Trophoblast cell (in vitro differentiated cells and primary cell): Measurements from ENCODE around the gene ERBB2.

Experiments
- DNase-seq, 2 donors: peaks; one replicate each; pipeline ENCODE4 v3.0.0-alpha.2; 2016
- H2AFZ ChIP-seq: 2 replicates; pipeline ENCODE4 v1.6.1; 2013; ENCODE audit warnings: low read length, moderate library complexity, mild to moderate bottlenecking; ENCODE audit not compliant: insufficient read depth, poor library complexity
- H2AK5ac ChIP-seq: 2 replicates; pipeline ENCODE4 v1.6.1; 2013; ENCODE audit warnings: mild to moderate bottlenecking, low read length
- H2BK120ac ChIP-seq: 2 replicates; pipeline ENCODE4 v1.6.1; 2013; ENCODE audit warnings: low read length, mild to moderate bottlenecking, moderate library complexity; ENCODE audit not compliant: insufficient read depth, poor library complexity
- H2BK12ac ChIP-seq: 2 replicates; pipeline ENCODE4 v1.6.1; 2013; ENCODE audit warnings: mild to moderate bottlenecking, low read length, moderate library complexity
- H2BK5ac ChIP-seq: 2 replicates; pipeline ENCODE4 v1.6.1; 2013; ENCODE audit warnings: low read length, low read depth, moderate library complexity, mild to moderate bottlenecking; ENCODE audit not compliant: poor library complexity
- H3K14ac ChIP-seq: 2 replicates; pipeline ENCODE4 v1.6.1; 2013; ENCODE audit warnings: mild to moderate bottlenecking, low read length
- H3K18ac ChIP-seq: 2 replicates; pipeline ENCODE4 v1.6.1; 2013; ENCODE audit warnings: mild to moderate bottlenecking, low read length
- H3K23ac ChIP-seq: 2 replicates; pipeline ENCODE4 v1.6.1; 2013; ENCODE audit warnings: low read length
- H3K27ac ChIP-seq: 2 replicates; pipeline ENCODE4 v1.5.1; 2013; ENCODE audit warnings: low read depth, mild to moderate bottlenecking, inconsistent platforms, low read length, moderate library complexity
- H3K27me3 ChIP-seq: 2 replicates; pipeline ENCODE4 v1.6.1; 2013; ENCODE audit warnings: inconsistent platforms, mild to moderate bottlenecking, low read length, moderate library complexity; ENCODE audit not compliant: insufficient read depth
- H3K36me3 ChIP-seq, 2 experiments: 1 replicate in 1 of 2; 2 replicates in 1 of 2; pipeline ENCODE4 v1.6.1; 2013; ENCODE audit warnings: low read length in 2 of 2, mild to moderate bottlenecking in 2 of 2, moderate library complexity in 1 of 2; ENCODE audit not compliant: insufficient read depth in 2 of 2, control insufficient read depth in 1 of 2
- H3K4ac ChIP-seq: 2 replicates; pipeline ENCODE4 v1.6.1; 2013; ENCODE audit warnings: low read depth, mild to moderate bottlenecking, low read length, moderate library complexity
- H3K4me1 ChIP-seq, 2 experiments: 1 replicate in 1 of 2; 2 replicates in 1 of 2; pipeline ENCODE4 v1.6.1; 2013; ENCODE audit warnings: low read length in 2 of 2, mild to moderate bottlenecking in 2 of 2, moderate library complexity in 1 of 2; ENCODE audit not compliant: insufficient read depth in 2 of 2, control insufficient read depth in 1 of 2
- H3K4me2 ChIP-seq: 2 replicates; pipeline ENCODE4 v1.6.1; 2013; ENCODE audit warnings: inconsistent platforms, mild to moderate bottlenecking, low read length, moderate library complexity
- H3K4me3 ChIP-seq: 2 replicates; pipeline ENCODE4 v1.5.1; 2013; ENCODE audit warnings: mild to moderate bottlenecking, low read depth, low read length, inconsistent platforms
- H3K79me1 ChIP-seq: one replicate; pipeline ENCODE4 v1.6.1; 2013; ENCODE audit warnings: low read length
- H3K79me2 ChIP-seq: 2 replicates; pipeline ENCODE4 v1.6.1; 2013; ENCODE audit warnings: low read length, mild to moderate bottlenecking; ENCODE audit not compliant: control insufficient read depth, insufficient read depth, poor library complexity
- H3K9ac ChIP-seq: 2 replicates; pipeline ENCODE4 v1.6.1; 2013; ENCODE audit warnings: mild to moderate bottlenecking, low read length
- H3K9me3 ChIP-seq: 2 replicates; pipeline ENCODE4 v1.6.1; 2013; ENCODE audit warnings: low read depth, mild to moderate bottlenecking, control low read depth, inconsistent platforms, low read length; ENCODE audit not compliant: insufficient read depth
- H4K12ac ChIP-seq: 2 replicates; pipeline ENCODE4 v1.6.1; 2013; ENCODE audit warnings: low read depth, mild to moderate bottlenecking, low read length, moderate library complexity
- H4K8ac ChIP-seq: 2 replicates; pipeline ENCODE4 v1.6.1; 2013; ENCODE audit warnings: low read depth, mild to moderate bottlenecking, low read length, moderate library complexity
- H4K91ac ChIP-seq: one replicate; pipeline ENCODE4 v1.6.1; 2013; ENCODE audit warnings: low read depth, mild to moderate bottlenecking, low read length, moderate library complexity
- WGBS: extraction: QIAGEN DNeasy Blood & Tissue Kit; methylation state at CpG from one replicate; pipeline ENCODE4 v1.1.7; 2013; ENCODE audit warnings: missing lambda C conversion rate; ENCODE audit not compliant: insufficient read length, insufficient coverage; ENCODE audit errors: extremely low coverage; 5-methylcytosine and 5-hydroxymethylcytosine counted together

Gene ERBB2

DNA sequence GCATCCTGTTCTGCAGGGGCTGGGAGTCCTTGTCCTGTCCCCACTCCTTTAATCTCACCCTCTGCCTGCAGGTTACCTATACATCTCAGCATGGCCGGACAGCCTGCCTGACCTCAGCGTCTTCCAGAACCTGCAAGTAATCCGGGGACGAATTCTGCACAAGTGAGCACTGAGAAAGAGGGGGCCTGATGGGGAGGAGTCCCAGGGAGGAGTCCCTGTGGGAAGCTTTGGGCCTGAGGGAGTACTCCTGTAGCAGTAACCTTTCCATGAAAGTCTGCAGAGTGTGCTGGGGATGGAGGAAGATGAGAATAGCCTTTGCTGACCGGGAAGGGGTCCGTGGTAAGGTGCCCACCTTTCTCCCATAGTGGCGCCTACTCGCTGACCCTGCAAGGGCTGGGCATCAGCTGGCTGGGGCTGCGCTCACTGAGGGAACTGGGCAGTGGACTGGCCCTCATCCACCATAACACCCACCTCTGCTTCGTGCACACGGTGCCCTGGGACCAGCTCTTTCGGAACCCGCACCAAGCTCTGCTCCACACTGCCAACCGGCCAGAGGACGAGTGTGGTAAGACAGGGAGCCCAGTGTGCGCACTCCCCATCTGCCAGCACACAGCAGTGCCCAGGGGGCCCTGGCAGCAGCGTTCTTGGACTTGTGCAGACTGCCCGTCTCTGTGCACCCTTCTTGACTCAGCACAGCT is 15.7 kb downstream of the ERBB2 start:
- Histone ChIP-seq H4K91ac (no peak overlapping the region), H3K79me1 (no peaks in the 10 kb centered on the region), H3K14ac (no peak overlapping the region), H2BK120ac (no peak overlapping the region), H3K4me1 (no peaks in the 10 kb centered on the region), H4K8ac (no peak overlapping the region), H2AK5ac (no peak overlapping the region), H2BK5ac (no peak overlapping the region), H3K79me2 (no peaks in the 10 kb centered on the region), H2AFZ (no peak overlapping the region), H3K4me3 (peak overlapping the region; percentile 4), H3K36me3 (peaks cover 51 to 53% of the 10 kb centered on the region in 2 experiments), H3K18ac (no peak overlapping the region), H4K12ac (no peak overlapping the region), H3K4ac (no peak overlapping the region), H3K9ac (no peak overlapping the region), H3K4me2 (no peak overlapping the region), H2BK12ac (no peak overlapping the region), H3K27me3 (no peaks in the 10 kb centered on the region), H3K9me3 (peaks cover 2% of the 10 kb centered on the region), H3K27ac (no peak overlapping the region), H3K23ac (no peak overlapping the region)
- DNase-seq = no peak
- no CpG with 5 or more reads among the region's 18 CpGs for WGBS

DNA sequence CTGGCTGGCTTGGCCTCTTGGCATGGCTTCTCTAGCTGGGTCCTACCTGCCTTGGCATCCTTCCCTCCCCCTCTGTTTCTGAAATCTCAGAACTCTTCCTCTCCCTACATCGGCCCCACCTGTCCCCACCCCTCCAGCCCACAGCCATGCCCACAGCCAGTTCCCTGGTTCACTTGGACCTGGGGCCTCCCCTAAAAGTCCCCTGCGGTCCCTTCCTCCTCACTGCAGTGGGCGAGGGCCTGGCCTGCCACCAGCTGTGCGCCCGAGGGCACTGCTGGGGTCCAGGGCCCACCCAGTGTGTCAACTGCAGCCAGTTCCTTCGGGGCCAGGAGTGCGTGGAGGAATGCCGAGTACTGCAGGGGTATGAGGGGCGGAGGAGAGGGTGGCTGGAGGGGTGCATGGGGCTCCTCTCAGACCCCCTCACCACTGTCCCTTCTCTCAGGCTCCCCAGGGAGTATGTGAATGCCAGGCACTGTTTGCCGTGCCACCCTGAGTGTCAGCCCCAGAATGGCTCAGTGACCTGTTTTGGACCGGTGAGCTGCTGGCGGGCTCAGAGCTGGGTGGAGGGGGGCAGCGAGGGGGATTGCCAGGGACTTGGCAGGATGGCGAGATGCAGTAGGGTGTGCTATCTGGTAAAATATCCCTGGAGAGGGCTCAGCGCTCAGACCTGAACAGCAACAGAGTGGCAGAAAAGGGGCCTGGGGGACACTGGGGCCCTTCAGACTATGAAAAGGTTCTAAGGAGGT is 16.4 kb downstream of the ERBB2 start:
- Histone ChIP-seq H3K27ac (no peak overlapping the region), H3K23ac (peak overlapping the region; percentile 73), H2AFZ (no peak overlapping the region)

DNA sequence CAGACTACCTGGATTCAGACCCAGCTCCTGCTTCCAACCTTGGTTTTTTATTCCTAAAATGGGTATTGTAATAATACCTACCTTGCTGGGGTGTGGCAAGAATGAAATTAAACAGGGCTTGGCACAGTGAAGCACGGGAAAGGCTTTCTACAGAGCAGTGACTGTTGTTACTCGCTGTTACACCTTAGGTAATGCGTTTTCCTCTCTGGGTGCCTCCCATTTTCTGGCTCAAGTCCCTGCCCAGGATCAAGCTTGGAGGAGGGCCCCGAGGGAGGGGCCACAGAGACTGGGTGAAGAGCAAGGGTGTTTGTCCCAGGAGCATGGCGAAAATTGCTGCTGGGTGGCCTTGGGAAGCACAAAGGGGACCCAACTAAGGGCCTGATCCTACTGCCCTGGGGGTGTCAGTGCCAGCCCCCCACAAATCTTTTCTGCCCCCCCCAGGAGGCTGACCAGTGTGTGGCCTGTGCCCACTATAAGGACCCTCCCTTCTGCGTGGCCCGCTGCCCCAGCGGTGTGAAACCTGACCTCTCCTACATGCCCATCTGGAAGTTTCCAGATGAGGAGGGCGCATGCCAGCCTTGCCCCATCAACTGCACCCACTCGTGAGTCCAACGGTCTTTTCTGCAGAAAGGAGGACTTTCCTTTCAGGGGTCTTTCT is 17.1 kb downstream of the ERBB2 start:
- Histone ChIP-seq H3K23ac (no peak overlapping the region), H3K27me3 (no peaks in the 10 kb centered on the region), H3K27ac (no peak overlapping the region), H3K79me1 (no peaks in the 10 kb centered on the region), H2BK12ac (no peak overlapping the region), H3K4me1 (no peaks in the 10 kb centered on the region), H3K4me2 (no peak overlapping the region), H2AFZ (no peak overlapping the region), H4K91ac (no peak overlapping the region), H3K36me3 (peaks cover 41 to 48% of the 10 kb centered on the region in 2 experiments), H3K9me3 (no peaks in the 10 kb centered on the region), H3K4me3 (no peak overlapping the region), H4K8ac (no peak overlapping the region), H3K79me2 (no peaks in the 10 kb centered on the region), H3K9ac (no peak overlapping the region), H4K12ac (no peak overlapping the region), H2BK120ac (no peak overlapping the region), H3K18ac (no peak overlapping the region), H3K4ac (no peak overlapping the region), H2BK5ac (no peak overlapping the region), H2AK5ac (no peak overlapping the region), H3K14ac (no peak overlapping the region)
- DNase-seq = no peak
- WGBS = no CpG with 5 or more reads among the region's 11 CpGs

More for the DNA sequence above, 16.4 kb downstream of the ERBB2 start:
- H4K8ac ChIP-seq = no peak overlapping the region
- H3K4me1 ChIP-seq = no peaks in the 10 kb centered on the region
- no peak overlapping the region for H2BK120ac ChIP-seq
- no peak overlapping the region for H2BK5ac ChIP-seq
- peaks cover 2% of the 10 kb centered on the region for H3K9me3 ChIP-seq
- no peak overlapping the region for H2BK12ac ChIP-seq
- no peak overlapping the region for H4K91ac ChIP-seq
- H3K18ac ChIP-seq = no peak overlapping the region
- peaks cover 49 to 53% of the 10 kb centered on the region in 2 experiments for H3K36me3 ChIP-seq
- H3K14ac ChIP-seq = no peak overlapping the region
- H3K4ac ChIP-seq = no peak overlapping the region
- DNase-seq = no peak
- H3K79me1 ChIP-seq = no peaks in the 10 kb centered on the region
- no peak overlapping the region for H4K12ac ChIP-seq
- no peaks in the 10 kb centered on the region for H3K27me3 ChIP-seq
- no CpG with 5 or more reads among the region's 15 CpGs for WGBS
- no peak overlapping the region for H3K4me3 ChIP-seq
- no peak overlapping the region for H3K4me2 ChIP-seq
- no peak overlapping the region for H3K9ac ChIP-seq
- no peak overlapping the region for H2AK5ac ChIP-seq
- H3K79me2 ChIP-seq = no peaks in the 10 kb centered on the region

DNA sequence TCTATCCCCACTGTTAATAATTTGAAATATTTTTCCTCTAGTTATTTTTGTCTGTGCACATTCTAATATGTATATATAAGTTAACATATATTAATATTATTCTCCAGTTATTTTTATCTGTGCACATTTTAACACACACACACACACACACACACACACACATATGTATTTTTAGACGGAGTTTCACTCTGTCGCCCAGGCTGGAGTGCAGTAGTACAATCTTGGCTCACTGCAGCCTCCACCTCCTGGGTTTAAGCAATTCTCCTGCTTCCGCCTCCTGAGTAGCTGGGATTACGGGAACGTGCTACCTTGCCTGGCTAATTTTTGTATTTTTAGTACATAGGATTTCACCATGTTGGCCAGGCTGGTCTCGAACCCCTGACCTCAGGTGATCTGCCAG is 17.8 kb downstream of the ERBB2 start:
- H3K18ac ChIP-seq = no peak overlapping the region
- no peak overlapping the region for H4K8ac ChIP-seq

More for the DNA sequence above, 17.8 kb downstream of the ERBB2 start:
- H2AFZ ChIP-seq = no peak overlapping the region
- H3K79me1 ChIP-seq = no peaks in the 10 kb centered on the region
- H3K27me3 ChIP-seq = no peaks in the 10 kb centered on the region
- no peaks in the 10 kb centered on the region for H3K4me1 ChIP-seq
- no peak overlapping the region for H2AK5ac ChIP-seq
- H3K14ac ChIP-seq = no peak overlapping the region
- peaks cover 37 to 45% of the 10 kb centered on the region in 2 experiments for H3K36me3 ChIP-seq
- no peaks in the 10 kb centered on the region for H3K79me2 ChIP-seq
- no peak overlapping the region for H3K4me2 ChIP-seq
- no peak overlapping the region for H3K4me3 ChIP-seq
- no peak overlapping the region for H3K9ac ChIP-seq
- H3K23ac ChIP-seq = no peak overlapping the region
- no peak overlapping the region for H2BK5ac ChIP-seq
- DNase-seq = no peak
- no peaks in the 10 kb centered on the region for H3K9me3 ChIP-seq
- H4K12ac ChIP-seq = no peak overlapping the region
- H2BK12ac ChIP-seq = no peak overlapping the region
- no peak overlapping the region for H3K4ac ChIP-seq
- WGBS = no CpG with 5 or more reads among the region's 6 CpGs
- H3K27ac ChIP-seq = no peak overlapping the region
- H2BK120ac ChIP-seq = no peak overlapping the region
- H4K91ac ChIP-seq = no peak overlapping the region
